ENCODE data around the gene CFAP97.

CFAP97 gene

GRCh38 chr4:185113340-185113739 is 90.5 kb downstream of the CFAP97 start:
- no peak for DNase-seq (ENCODE audit: low spot score)

GRCh38 chr4:185112104-185112503 is 91.7 kb downstream of the CFAP97 start:
- no peak for DNase-seq (ENCODE audit: low spot score)
- TF ChIP-seq, protein P1, sequence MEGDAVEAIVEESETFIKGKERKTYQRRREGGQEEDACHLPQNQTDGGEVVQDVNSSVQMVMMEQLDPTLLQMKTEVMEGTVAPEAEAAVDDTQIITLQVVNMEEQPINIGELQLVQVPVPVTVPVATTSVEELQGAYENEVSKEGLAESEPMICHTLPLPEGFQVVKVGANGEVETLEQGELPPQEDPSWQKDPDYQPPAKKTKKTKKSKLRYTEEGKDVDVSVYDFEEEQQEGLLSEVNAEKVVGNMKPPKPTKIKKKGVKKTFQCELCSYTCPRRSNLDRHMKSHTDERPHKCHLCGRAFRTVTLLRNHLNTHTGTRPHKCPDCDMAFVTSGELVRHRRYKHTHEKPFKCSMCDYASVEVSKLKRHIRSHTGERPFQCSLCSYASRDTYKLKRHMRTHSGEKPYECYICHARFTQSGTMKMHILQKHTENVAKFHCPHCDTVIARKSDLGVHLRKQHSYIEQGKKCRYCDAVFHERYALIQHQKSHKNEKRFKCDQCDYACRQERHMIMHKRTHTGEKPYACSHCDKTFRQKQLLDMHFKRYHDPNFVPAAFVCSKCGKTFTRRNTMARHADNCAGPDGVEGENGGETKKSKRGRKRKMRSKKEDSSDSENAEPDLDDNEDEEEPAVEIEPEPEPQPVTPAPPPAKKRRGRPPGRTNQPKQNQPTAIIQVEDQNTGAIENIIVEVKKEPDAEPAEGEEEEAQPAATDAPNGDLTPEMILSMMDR (IDR thresholded peaks at IDR 0.05; ENCODE audit: extremely low read depth, missing control alignments): no peak

More at GRCh38 chr4:185113340-185113739, 90.5 kb downstream of the CFAP97 start:
- TF ChIP-seq, protein P1 (IDR thresholded peaks at IDR 0.05; ENCODE audit: extremely low read depth, missing control alignments): no peak

DNA sequence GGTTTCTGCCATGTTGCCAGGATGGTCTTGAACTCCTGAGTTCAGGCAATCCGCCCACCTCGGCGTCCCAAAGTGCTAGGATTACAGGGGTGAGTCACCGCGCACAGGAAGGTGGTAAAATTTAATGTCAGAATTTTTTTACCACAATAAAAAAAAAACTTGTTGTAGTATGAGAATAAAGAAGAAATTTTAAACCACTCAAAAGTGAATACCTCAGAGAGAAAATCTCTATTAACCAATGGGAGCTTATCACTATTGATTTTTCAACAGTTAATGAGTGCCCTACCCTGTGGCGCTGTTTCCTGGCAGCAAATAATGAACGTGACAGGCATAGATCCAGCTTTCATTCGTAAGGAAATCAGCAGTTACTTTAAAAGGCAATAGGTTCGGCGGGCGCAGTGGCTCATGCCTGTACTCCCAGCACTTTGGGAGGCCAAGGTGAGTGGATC is 93.4 kb downstream of the CFAP97 start:
- TF ChIP-seq, protein P1 (IDR thresholded peaks at IDR 0.05; ENCODE audit: extremely low read depth, missing control alignments): no peak
- no peak for DNase-seq (ENCODE audit: low spot score)

GRCh38 chr4:185109736-185110135 is 94.1 kb downstream of the CFAP97 start:
- no peak for DNase-seq (ENCODE audit: low spot score)
- TF ChIP-seq, protein P1 (IDR thresholded peaks at IDR 0.05; ENCODE audit: extremely low read depth, missing control alignments): no peak

Measured in GM20000 (cell line).